GM12874 (cell line): ENCODE results near the gene RAET1G.

ENCODE experiments used
- CTCF ChIP-seq: IDR thresholded peaks from 2 replicates; pipeline ENCODE4 v1.5.1; 2011; ENCODE audit warnings: low read depth, mild to moderate bottlenecking, control low read depth, low read length, moderate library complexity; ENCODE audit not compliant: insufficient read depth

The RAET1G gene

GRCh38 chr6:149948011-149948410, 25.1 kb upstream of the RAET1G start:
- TF ChIP-seq CTCF = no peak

GRCh38 chr6:149942461-149942829, 19.5 kb upstream of the RAET1G start:
- TF ChIP-seq CTCF = no peak

DNA sequence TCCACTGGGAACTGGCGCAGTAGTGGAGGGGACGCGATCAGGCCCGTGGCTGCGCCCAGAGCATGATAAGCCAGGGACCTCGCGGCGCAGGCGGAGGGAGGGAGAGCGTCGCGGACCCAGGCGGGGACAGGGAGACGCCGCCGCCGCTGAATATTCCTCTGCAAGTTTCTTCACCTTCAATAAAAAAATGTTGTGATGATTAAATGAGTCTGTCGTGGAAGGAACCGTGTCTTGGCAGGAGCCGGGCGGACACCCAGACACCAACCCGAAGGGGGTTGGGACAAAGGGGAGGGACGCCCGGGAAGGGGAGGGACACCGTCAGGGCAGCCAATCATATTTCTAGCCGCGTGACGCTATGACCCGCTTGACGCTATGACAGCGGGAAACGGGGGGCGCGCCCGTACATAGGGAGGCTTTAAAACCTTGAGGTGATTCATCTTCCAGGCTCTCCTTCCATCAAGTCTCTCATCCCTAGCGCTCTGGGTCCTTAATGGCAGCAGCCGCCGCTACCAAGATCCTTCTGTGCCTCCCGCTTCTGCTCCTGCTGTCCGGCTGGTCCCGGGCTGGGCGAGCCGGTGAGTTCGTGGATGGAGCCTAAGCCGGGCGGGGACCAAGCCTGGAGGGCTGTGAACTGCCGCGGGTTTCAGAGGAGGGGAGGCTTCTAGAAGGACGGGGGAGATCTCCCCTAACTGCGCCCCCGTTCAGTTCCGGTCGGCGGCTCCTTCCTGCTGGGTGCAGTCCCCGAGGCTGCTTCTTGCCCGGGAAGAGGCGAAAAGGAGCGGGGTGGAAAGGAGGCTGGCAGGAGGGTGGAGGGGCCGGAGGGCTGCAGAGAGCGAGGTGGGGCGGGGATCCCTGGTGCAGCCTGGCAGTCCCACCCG, 18.9 kb upstream of the RAET1G start, which contains the start of gene ULBP2:
Gene ULBP2 (plus strand): TSS at position 432 of the 878 bp plus-strand sequence. CDS start 59 bp downstream, at position 491.
- TF ChIP-seq CTCF = no peak

DNA sequence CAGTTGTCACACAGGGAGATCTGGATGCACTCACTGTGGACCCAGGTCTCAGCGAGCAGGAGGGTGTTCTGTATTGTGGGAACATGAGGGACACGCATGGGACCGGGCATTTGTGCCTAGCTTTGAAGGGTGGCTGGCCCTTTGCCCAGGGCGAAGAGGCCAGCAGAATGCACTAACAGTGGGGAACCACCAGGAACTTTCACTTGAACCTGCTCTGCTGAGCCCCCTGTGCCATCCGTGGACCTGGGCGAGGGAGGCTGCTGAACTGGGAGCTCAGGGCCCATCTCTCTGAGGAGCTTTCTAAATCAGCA, 17.7 kb upstream of the RAET1G start:
- TF ChIP-seq CTCF = no peak

- TF ChIP-seq CTCF = no peak
These were observed 17.2 kb upstream of the RAET1G start for GRCh38 chr6:149939909-149940671.

DNA sequence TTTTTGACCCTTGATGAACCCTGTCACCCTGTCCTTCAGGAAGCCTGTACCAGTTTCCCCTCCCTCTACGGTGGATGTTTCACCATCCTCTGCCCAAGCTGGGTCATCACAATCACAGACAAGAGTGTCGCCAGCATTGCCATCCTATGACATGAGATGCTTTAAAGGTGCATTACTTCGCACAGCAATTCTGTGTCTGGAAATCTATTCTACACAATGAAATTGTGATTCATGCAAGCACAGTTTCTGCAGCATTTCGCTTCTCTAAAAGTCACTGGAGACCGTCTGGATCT, 16.4 kb upstream of the RAET1G start:
- no peak for TF ChIP-seq CTCF

GRCh38 chr6:149938571-149939355, 15.8 kb upstream of the RAET1G start:
- TF ChIP-seq CTCF = no peak
